GM10248 (cell line): ENCODE data around the gene ARHGAP45.

Experiments used
- CTCF ChIA-PET: fragments of 300-600 bp; sonication (Branson Sonifier 250); formaldehyde crosslinking; extraction: SDS; loops from one replicate; lab custom pipeline; 2021; ENCODE audit warnings: antibody characterized with exemption; lab: Yijun Ruan, JAX
- POLR2A ChIA-PET: fragments of 350-650 bp; sonication (Branson Sonifier 250); formaldehyde crosslinking; extraction: SDS; loops from one replicate; lab custom pipeline; 2020; ENCODE audit warnings: antibody characterized with exemption; lab: Yijun Ruan, JAX
- DNase-seq: peaks from one replicate; pipeline ENCODE4 v3.0.0; 2012; ENCODE audit errors: extremely low spot score
- TF ChIP-seq, protein P1 (sequence below): IDR thresholded peaks from 2 replicates; pipeline ENCODE4 v1.5.1; 2012; ENCODE audit warnings: mild to moderate bottlenecking, low read depth; ENCODE audit errors: extremely low read depth, missing control alignments, control extremely low read depth

ARHGAP45 gene

GRCh38 chr19:1073956-1074517 lies 7.1 kb downstream of the ARHGAP45 start:
- no peak for DNase-seq
- ChIA-PET POLR2A (interaction anchor here (0.8 to 1.5 kb wide), 3 partner anchors 29 to 195 kb away, joined by 3 to 5 read pairs (median 4); no protein-coding TSS in a partner anchor), CTCF (interaction anchor here (1.3 to 1.4 kb wide), 2 partner anchors 39 to 57 kb away, joined by 3 read pairs; no protein-coding TSS in a partner anchor)
- TF ChIP-seq, protein P1, sequence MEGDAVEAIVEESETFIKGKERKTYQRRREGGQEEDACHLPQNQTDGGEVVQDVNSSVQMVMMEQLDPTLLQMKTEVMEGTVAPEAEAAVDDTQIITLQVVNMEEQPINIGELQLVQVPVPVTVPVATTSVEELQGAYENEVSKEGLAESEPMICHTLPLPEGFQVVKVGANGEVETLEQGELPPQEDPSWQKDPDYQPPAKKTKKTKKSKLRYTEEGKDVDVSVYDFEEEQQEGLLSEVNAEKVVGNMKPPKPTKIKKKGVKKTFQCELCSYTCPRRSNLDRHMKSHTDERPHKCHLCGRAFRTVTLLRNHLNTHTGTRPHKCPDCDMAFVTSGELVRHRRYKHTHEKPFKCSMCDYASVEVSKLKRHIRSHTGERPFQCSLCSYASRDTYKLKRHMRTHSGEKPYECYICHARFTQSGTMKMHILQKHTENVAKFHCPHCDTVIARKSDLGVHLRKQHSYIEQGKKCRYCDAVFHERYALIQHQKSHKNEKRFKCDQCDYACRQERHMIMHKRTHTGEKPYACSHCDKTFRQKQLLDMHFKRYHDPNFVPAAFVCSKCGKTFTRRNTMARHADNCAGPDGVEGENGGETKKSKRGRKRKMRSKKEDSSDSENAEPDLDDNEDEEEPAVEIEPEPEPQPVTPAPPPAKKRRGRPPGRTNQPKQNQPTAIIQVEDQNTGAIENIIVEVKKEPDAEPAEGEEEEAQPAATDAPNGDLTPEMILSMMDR: no peak

GRCh38 chr19:1074544-1075283 lies 7.7 kb downstream of the ARHGAP45 start:
- peak; percentile 94 for DNase-seq
- TF ChIP-seq, protein P1: no peak
- ChIA-PET POLR2A (interaction anchor here (0.6 to 1.6 kb wide), 8 partner anchors 9 to 194 kb away, joined by 3 to 5 read pairs (median 4); no protein-coding TSS in a partner anchor), CTCF (interaction anchor here (1.3 to 1.4 kb wide), 3 partner anchors 10 to 56 kb away, joined by 3 to 5 read pairs (median 3); no protein-coding TSS in a partner anchor)

DNA sequence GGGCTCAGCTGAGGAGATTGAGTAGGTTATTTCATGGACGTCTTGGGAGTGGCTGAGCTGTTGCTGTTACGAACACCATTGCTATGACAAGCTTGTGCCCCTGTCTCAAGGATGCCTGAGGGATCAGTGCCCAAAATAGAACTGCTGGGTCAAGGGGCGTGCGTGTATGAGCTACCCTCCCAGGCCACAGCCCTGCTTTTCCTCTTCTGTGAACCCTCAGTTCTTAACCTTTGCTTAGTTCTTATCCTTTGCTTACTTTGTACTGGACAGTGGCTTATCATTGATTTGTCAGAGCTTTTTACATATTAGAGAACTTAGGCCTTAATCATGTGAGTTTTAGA lies 9.0 kb downstream of the ARHGAP45 start:
- no peak for DNase-seq
- ChIA-PET POLR2A (interaction anchor here (1.0 to 1.6 kb wide), 2 partner anchors 9 to 18 kb away, joined by 4 to 5 read pairs; partner anchors contain the start of gene ARHGAP45), CTCF (interaction anchor here (0.8 to 2.0 kb wide), 5 partner anchors 9 to 38 kb away, joined by 3 to 5 read pairs (median 5); partner anchors contain the start of gene ARHGAP45)
- TF ChIP-seq, protein P1: no peak

DNA sequence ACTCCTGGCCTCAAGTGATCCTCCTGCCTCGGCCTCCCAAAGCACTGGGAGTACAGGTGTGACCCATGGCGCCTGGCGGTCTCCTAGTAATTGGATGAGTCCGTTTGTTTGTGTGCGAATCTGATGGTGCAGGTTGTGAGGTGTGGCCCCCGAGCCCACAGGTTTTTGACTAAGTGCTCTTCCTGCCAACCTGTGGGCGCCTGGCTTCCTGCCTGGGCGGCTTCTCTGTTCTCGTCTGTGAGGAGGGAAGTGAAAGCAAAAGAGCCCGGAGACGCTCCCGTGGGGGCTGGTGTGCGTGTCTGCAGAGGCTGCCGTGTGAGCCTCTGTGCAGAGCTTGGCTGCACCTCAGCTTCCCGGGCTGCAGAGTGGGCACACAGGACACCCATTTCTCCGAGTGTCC lies 10.0 kb downstream of the ARHGAP45 start:
- peak; percentile 92 for DNase-seq
- ChIA-PET CTCF (interaction anchor here (0.9 to 2.0 kb wide), 3 partner anchors 10 to 12 kb away, joined by 3 to 5 read pairs (median 5); partner anchors contain the start of gene ARHGAP45), POLR2A (interaction anchor here (0.9 kb wide), 1 partner anchor 19 kb away, joined by 6 read pairs; no protein-coding TSS in a partner anchor)
- TF ChIP-seq, protein P1: no peak

DNA sequence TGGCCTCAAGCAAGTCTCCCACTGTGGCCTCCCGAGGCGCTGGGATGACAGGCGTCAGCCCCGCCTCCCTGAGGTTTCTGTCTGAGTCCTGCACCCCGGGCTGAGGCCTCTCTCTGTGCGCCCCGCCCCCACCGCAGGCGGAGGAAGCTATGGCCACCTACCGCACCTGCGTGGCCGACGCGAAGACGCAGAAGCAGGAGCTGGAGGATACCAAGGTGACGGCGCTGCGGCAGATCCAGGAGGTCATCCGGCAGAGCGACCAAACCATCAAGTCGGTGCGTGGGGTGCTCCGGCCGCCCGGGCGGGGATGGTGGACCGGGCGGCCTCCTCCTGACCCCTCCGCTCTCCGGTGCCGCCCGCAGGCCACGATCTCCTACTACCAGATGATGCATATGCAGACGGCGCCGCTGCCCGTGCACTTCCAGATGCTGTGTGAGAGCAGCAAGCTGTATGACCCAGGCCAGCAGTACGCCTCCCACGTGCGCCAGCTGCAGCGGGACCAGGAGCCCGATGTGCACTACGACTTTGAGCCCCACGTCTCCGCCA lies 12.7 kb downstream of the ARHGAP45 start:
- DNase-seq: no peak
- POLR2A ChIA-PET: no interaction called here
- CTCF ChIA-PET: interaction anchor here (1.3 to 1.6 kb wide), 2 partner anchors 7 to 10 kb away, joined by 4 to 5 read pairs; no protein-coding TSS in a partner anchor
- TF ChIP-seq, protein P1: no peak
